Right lobe of liver (tissue), 6 donors: Measurements from ENCODE around the gene PSKH1. TPM values are rescaled to one million over a fixed set of nuclear protein-coding genes. Genes with fewer than 3 reads are reported as not detected.
A peak's percentile ranks its signal among the peaks of the same experiment; 100 is the strongest.

Experiments
- ATAC-seq, 4 donors: fragments of 200-7000 bp; cut with Tn5 transposase; one replicate each; pipeline ENCODE4 v1.9.1; 2020; ENCODE audit warnings: mild to moderate bottlenecking in 4 of 4, moderate library complexity in 4 of 4
- DNase-seq, 3 donors: peaks; one replicate each; pipeline ENCODE4 v3.0.0-alpha.2; 2020
- H3K27ac ChIP-seq, 3 donors: fragments of 200-600 bp; one replicate each; pipeline ENCODE4 v1.8.0; 2022
- H3K27me3 ChIP-seq, 2 donors: fragments of 200-600 bp; one replicate each; pipeline ENCODE4 v1.8.0; 2022
- H3K36me3 ChIP-seq, 4 donors: fragments of 200-600 bp; sonication (generic) in 1 of 4; one replicate each; pipeline versions ENCODE4 v1.5.1 to v1.8.0; 2017 to 2022; ENCODE audit warnings: control low read depth in 1 of 4
- H3K4me1 ChIP-seq, 4 donors: fragments of 200-600 bp; sonication (generic) in 1 of 4; one replicate each; pipeline versions ENCODE4 v1.5.1 to v1.8.0; 2017 to 2022; ENCODE audit warnings: control low read depth in 1 of 4
- H3K4me3 ChIP-seq, 3 donors: fragments of 200-600 bp; one replicate each; pipeline ENCODE4 v1.8.0; 2022
- H3K9me3 ChIP-seq, 4 donors: fragments of 200-600 bp; sonication (generic) in 1 of 4; one replicate each; pipeline versions ENCODE4 v1.5.1 to v1.8.0; 2017 to 2022; ENCODE audit warnings: control low read depth in 1 of 4
- POLR2A ChIP-seq: fragments of 450-650 bp; IDR thresholded peaks from one replicate; pipeline ENCODE4 v1.6.1; 2017; ENCODE audit warnings: antibody characterized with exemption, mild to moderate bottlenecking
- WGBS: methylation state at CpG from one replicate; pipeline ENCODE4 v1.1.6; 2018; ENCODE audit warnings: low coverage, low lambda C conversion rate; ENCODE audit not compliant: insufficient coverage; ENCODE audit errors: missing lambda C conversion rate; 5-methylcytosine and 5-hydroxymethylcytosine counted together
- intact Hi-C, 2 donors: fragments of 100-400 bp; cut with DNase I; formaldehyde crosslinking; loops; one replicate each; pipeline versions ENCODE4 v1.11.2 to v1.14.1; 2022
- total RNA-seq, 6 experiments: library from RNA; depleted of rRNA in 2 of 6; stranded (reverse); fragments of >200 nt in 2 of 6; fragmentation: NEBNext Ultra II Directional in 3 of 6; extraction: Animal tissue kit (Norgen Biotek cat#: 25700) in 3 of 6; gene quantifications; one replicate each; pipeline versions ENCODE4 v1.1.0 to v1.2.4, GENCODE V29; 2016 to 2023
- TF ChIP-seq, protein P1 (sequence below), 4 donors: fragments of 200-600 bp in 3 of 4; fragments of 450-650 bp in 1 of 4; IDR thresholded peaks; one replicate each; pipeline versions ENCODE4 v1.5.1 to v1.8.0; 2016 to 2022; ENCODE audit warnings: antibody characterized with exemption in 4 of 4, mild to moderate bottlenecking in 2 of 4
- donor health status: DM: no; HTN: yes; CAD: no.
- donor health status: DM: no; HTN: no; CAD: no.
- donor health status: DM: no; HTN: no; CAD: no.
- donor health status: DM: no; HTN: yes; CAD: no.
- donor health status: DM: no; HTN: yes; CAD: no.

PSKH1 gene
- total RNA-seq, 6 experiments from 2014 or later, result 6.7 to 22.6 (median 13.2) TPM

DNA sequence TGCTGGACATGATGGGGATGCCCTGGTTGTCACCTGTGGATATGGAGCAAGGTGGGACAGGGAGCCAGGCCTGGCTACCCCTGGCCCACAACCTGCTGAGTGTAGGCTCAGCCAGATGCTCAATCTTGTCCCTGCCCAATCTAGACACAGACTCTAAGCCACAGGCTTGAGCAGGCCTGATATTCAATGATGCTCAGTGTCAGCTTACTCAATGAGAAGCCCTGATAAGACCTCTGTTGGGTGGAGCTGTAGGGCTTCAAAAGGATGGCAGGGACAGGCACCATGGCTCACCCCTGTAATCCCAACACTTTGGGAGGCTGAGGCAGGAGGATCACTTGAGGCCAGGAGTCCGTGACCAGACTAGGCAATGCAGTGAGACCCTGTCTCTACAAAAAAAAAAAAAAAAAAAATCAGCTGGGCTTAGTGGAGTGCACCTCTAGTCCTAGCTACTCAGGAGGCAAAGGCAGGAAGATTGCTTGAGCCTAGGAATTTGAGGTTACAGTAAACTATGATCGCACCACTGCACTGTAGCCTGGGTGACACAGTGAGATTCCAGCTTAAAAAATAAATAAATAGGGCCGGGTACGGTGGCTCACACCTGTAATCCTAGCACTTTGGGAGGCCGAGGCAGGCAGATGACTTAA lies 47.5 kb downstream of the PSKH1 start:
- no peak for TF ChIP-seq POLR2A
- TF ChIP-seq, protein P1, sequence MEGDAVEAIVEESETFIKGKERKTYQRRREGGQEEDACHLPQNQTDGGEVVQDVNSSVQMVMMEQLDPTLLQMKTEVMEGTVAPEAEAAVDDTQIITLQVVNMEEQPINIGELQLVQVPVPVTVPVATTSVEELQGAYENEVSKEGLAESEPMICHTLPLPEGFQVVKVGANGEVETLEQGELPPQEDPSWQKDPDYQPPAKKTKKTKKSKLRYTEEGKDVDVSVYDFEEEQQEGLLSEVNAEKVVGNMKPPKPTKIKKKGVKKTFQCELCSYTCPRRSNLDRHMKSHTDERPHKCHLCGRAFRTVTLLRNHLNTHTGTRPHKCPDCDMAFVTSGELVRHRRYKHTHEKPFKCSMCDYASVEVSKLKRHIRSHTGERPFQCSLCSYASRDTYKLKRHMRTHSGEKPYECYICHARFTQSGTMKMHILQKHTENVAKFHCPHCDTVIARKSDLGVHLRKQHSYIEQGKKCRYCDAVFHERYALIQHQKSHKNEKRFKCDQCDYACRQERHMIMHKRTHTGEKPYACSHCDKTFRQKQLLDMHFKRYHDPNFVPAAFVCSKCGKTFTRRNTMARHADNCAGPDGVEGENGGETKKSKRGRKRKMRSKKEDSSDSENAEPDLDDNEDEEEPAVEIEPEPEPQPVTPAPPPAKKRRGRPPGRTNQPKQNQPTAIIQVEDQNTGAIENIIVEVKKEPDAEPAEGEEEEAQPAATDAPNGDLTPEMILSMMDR (IDR thresholded peaks at IDR 0.05), result no peak
- 85% methylated on average over 4 of the region's 5 CpGs for WGBS
- no peak for ATAC-seq
- Histone ChIP-seq H3K36me3 (no peaks in the 10 kb centered on the region), H3K4me3 (no peak overlapping the region), H3K4me1 (peaks cover 0 to 50% (median 14%) of the 10 kb centered on the region in 4 donors), H3K9me3 (no peaks in the 10 kb centered on the region), H3K27ac (no peak overlapping the region), H3K27me3 (no peaks in the 10 kb centered on the region)
- intact Hi-C loops, result no loop called here
- DNase-seq, result no peak

DNA sequence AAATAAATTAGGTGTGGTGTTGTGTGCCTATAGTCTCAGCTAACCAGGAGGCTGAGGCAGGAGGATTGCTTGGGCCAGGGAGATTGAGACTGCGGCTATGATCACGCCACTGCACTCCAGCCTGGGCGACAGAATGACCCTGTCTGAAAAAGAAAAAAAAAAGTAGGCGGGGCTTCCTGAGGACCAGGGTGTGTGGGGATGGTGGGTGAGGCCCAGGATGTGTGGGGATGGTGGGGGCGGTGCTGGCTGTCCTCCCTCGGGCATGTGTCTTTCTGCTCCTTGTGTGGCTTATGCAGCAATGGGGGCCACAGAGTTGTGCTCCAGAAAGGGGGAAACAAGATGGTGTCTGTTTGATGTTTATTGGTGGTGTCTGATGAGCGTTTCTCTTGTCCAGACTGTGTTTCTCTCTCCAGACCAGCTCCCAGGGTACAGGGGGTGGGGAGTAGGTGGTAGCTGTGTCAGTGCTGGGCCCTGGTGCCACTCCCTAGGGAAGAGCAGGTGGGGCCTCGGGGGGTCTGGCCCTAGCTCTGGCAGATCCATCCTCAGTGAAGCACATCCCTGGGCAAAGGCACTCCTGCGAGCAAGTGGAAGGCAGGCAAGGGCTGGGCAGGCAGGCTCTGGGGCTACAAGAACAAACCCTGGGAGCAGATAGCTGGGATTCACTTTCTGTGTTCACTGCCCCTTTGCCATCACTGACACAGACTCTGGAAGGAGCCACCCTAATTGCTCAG lies 48.6 kb downstream of the PSKH1 start:
- Histone ChIP-seq H3K27me3 (no peaks in the 10 kb centered on the region), H3K4me3 (no peak overlapping the region), H3K27ac (peak overlapping the region in 1 of 3 donors; percentile 13), H3K9me3 (no peaks in the 10 kb centered on the region), H3K4me1 (peaks cover 0 to 50% (median 14%) of the 10 kb centered on the region in 4 donors), H3K36me3 (peaks cover 0 to 5% (median 2%) of the 10 kb centered on the region in 4 donors)
- intact Hi-C loops, result no loop called here
- 70% methylated on average over 8 of the region's 9 CpGs for WGBS
- DNase-seq, result no peak
- no peak for ATAC-seq
- TF ChIP-seq, protein P1 (IDR thresholded peaks at IDR 0.05), result no peak
- TF ChIP-seq POLR2A, result no peak

DNA sequence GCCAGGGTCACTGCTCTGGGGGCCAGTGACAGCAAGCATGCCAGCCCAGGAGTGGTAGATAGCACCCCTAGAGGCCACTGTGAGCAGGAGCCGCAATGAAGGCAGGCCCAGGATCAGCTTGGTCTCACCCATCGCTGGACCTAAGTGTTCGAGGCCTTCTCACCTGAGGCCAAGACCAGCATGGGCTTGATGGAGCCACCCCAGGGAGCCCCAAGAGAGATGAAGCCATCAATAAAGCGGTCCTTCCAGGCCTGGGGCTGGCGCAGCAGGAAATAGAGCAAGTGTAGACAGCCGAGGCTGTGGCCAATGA lies 49.1 kb downstream of the PSKH1 start:
- ATAC-seq, result peak; percentile 6 to 33 (median 14)
- intact Hi-C loops, result no loop called here
- DNase-seq, result no peak
- Histone ChIP-seq H3K36me3 (peaks cover 0 to 10% (median 4%) of the 10 kb centered on the region in 4 donors), H3K27me3 (no peaks in the 10 kb centered on the region), H3K4me3 (peak overlapping the region in 2 of 3 donors; percentile 63 to 64), H3K4me1 (peaks cover 0 to 45% (median 14%) of the 10 kb centered on the region in 4 donors), H3K27ac (peak overlapping the region in 2 of 3 donors; percentile 21 to 83), H3K9me3 (no peaks in the 10 kb centered on the region)
- TF ChIP-seq POLR2A, result no peak
- TF ChIP-seq, protein P1 (IDR thresholded peaks at IDR 0.05), result peak; percentile 42 to 61 (median 52)
- no CpG with 5 or more reads among the region's 6 CpGs for WGBS

DNA sequence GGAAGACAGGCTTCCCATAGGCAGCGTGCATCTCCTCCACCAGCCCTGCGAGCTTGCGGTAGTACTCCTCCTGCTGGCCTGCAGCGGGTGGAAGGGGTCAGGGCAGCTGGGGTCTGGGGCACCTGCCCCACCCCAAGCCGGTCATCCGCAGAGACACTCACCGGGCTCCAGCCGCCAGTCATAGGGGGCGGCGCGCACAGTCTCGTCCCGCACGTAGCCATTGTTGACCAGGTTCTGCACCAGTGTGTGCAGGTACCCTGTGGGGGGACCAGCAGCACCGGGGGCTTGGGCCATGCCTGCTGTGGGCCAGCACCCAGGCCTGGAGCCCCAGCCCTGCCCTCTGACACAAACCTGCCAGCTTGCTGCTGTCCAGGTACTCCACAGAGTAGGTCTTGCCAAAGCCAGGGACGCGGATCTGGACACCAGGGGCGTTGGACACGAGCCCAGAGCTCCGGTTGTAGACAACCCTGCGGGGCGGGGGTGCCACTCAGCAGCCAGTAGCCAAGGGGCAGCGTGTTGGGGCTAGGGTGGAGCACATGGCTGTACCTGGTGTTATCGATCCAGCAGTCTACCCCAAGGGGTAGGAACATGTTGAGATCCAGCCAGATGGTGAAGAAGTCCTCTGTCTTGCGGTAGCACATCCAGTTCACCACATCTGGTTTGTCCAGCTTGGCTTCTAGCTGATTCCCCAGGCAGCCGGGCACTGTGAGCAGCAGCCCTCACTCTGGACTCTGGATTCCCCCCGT lies 49.6 kb downstream of the PSKH1 start:
- intact Hi-C loops, result no loop called here

More for the DNA sequence above, 49.6 kb downstream of the PSKH1 start:
- peaks cover 0 to 15% (median 7%) of the 10 kb centered on the region in 4 donors for H3K36me3 ChIP-seq
- H3K4me3 ChIP-seq, result peak overlapping the region in 2 of 3 donors; percentile 63 to 64
- ATAC-seq (peak; percentile 29 to 64 (median 62)), DNase-seq (peak; percentile 77 to 96 (median 93))
- peak overlapping the region in 2 of 3 donors; percentile 21 to 83 for H3K27ac ChIP-seq
- H3K9me3 ChIP-seq, result no peaks in the 10 kb centered on the region
- no peak for TF ChIP-seq POLR2A
- TF ChIP-seq, protein P1 (IDR thresholded peaks at IDR 0.05), result no peak
- no peaks in the 10 kb centered on the region for H3K27me3 ChIP-seq
- H3K4me1 ChIP-seq, result peaks cover 0 to 40% (median 14%) of the 10 kb centered on the region in 4 donors
- no CpG with 5 or more reads among the region's 27 CpGs for WGBS
